Measurements from ENCODE around the gene PPM1L.

Gene PPM1L

GRCh38 chr3:161073181-161073580 is 317.1 kb downstream of the PPM1L start:
- H3K4me3 ChIP-seq (ENCODE audit: low read length) = no peak overlapping the region
- H4K20me1 ChIP-seq (ENCODE audit: insufficient read depth, low read length) = no peaks in the 10 kb centered on the region
- DNase-seq = no peak
- no peaks in the 10 kb centered on the region for H3K36me3 ChIP-seq (replicated peaks; ENCODE audit: insufficient read depth, low read length)
- no peak overlapping the region for H3K27ac ChIP-seq (ENCODE audit: low read length)
- no peaks in the 10 kb centered on the region for H3F3A ChIP-seq (ENCODE audit: insufficient read depth, low read length)
- no peak overlapping the region for H2AFZ ChIP-seq (ENCODE audit: low read length)
- H3K4me1 ChIP-seq (ENCODE audit: low read length) = peaks cover 9% of the 10 kb centered on the region
- no peaks in the 10 kb centered on the region for H3K27me3 ChIP-seq (replicated peaks; ENCODE audit: insufficient read depth, low read length)
- no peak overlapping the region for H3K4me2 ChIP-seq (ENCODE audit: low read depth, low read length)
- H3K79me2 ChIP-seq (ENCODE audit: low read length) = no peaks in the 10 kb centered on the region
- H3K9ac ChIP-seq (ENCODE audit: low read length) = no peak overlapping the region
- no peak for TF ChIP-seq EZH2 (optimal IDR thresholded peaks at IDR 0.05; ENCODE audit: low read depth, low read length)
- TF ChIP-seq EZH2phosphoT487 (IDR thresholded peaks at IDR 0.05; ENCODE audit: low read length) = no peak
- no peak for TF ChIP-seq CTCF (IDR thresholded peaks at IDR 0.05; ENCODE audit: low read length)
- H3K9me3 ChIP-seq (replicated peaks; ENCODE audit: insufficient read depth, low read length) = no peaks in the 10 kb centered on the region
- H3K9me2 ChIP-seq (replicated peaks; ENCODE audit: insufficient read depth, low read length) = no peaks in the 10 kb centered on the region

GRCh38 chr3:161081633-161082032 is 325.6 kb downstream of the PPM1L start:
- H3K9me3 ChIP-seq (replicated peaks; ENCODE audit: insufficient read depth, low read length) = no peaks in the 10 kb centered on the region
- no peaks in the 10 kb centered on the region for H3K27me3 ChIP-seq (replicated peaks; ENCODE audit: insufficient read depth, low read length)
- H3K4me1 ChIP-seq (ENCODE audit: low read length) = peaks cover 6% of the 10 kb centered on the region; the same call in 1 of the 2 replicates
- TF ChIP-seq CTCF (IDR thresholded peaks at IDR 0.05; ENCODE audit: low read length) (no peak), EZH2 (optimal IDR thresholded peaks at IDR 0.05; ENCODE audit: low read depth, low read length) (no peak), EZH2phosphoT487 (IDR thresholded peaks at IDR 0.05; ENCODE audit: low read length) (no peak)
- peak overlapping the region; percentile 7; the same call in 1 of the 2 replicates for H2AFZ ChIP-seq (ENCODE audit: low read length)
- H3K9ac ChIP-seq (ENCODE audit: low read length) = no peak overlapping the region
- no peaks in the 10 kb centered on the region for H3K9me2 ChIP-seq (replicated peaks; ENCODE audit: insufficient read depth, low read length)
- H3K27ac ChIP-seq (ENCODE audit: low read length) = no peak overlapping the region
- no peaks in the 10 kb centered on the region for H4K20me1 ChIP-seq (ENCODE audit: insufficient read depth, low read length)
- peak; percentile 34 for DNase-seq
- H3K36me3 ChIP-seq (replicated peaks; ENCODE audit: insufficient read depth, low read length) = no peaks in the 10 kb centered on the region
- peak overlapping the region; percentile 21; the same call in 1 of the 2 replicates for H3K4me2 ChIP-seq (ENCODE audit: low read depth, low read length)
- H3F3A ChIP-seq (ENCODE audit: insufficient read depth, low read length) = no peaks in the 10 kb centered on the region
- H3K4me3 ChIP-seq (ENCODE audit: low read length) = no peak overlapping the region
- H3K79me2 ChIP-seq (ENCODE audit: low read length) = no peaks in the 10 kb centered on the region

- Histone ChIP-seq H2AFZ (ENCODE audit: low read length) (peak overlapping the region; percentile 7; the same call in 1 of the 2 replicates), H3K79me2 (ENCODE audit: low read length) (no peaks in the 10 kb centered on the region), H3K4me1 (ENCODE audit: low read length) (peaks cover 6% of the 10 kb centered on the region; the same call in 1 of the 2 replicates), H3K9me2 (replicated peaks; ENCODE audit: insufficient read depth, low read length) (no peaks in the 10 kb centered on the region), H3F3A (ENCODE audit: insufficient read depth, low read length) (no peaks in the 10 kb centered on the region), H3K4me2 (ENCODE audit: low read depth, low read length) (peak overlapping the region; percentile 21; the same call in 1 of the 2 replicates), H3K9ac (ENCODE audit: low read length) (no peak overlapping the region), H3K9me3 (replicated peaks; ENCODE audit: insufficient read depth, low read length) (no peaks in the 10 kb centered on the region), H3K27me3 (replicated peaks; ENCODE audit: insufficient read depth, low read length) (no peaks in the 10 kb centered on the region), H3K36me3 (replicated peaks; ENCODE audit: insufficient read depth, low read length) (no peaks in the 10 kb centered on the region), H3K4me3 (ENCODE audit: low read length) (no peak overlapping the region), H4K20me1 (ENCODE audit: insufficient read depth, low read length) (no peaks in the 10 kb centered on the region), H3K27ac (ENCODE audit: low read length) (no peak overlapping the region)
- no peak for TF ChIP-seq CTCF (IDR thresholded peaks at IDR 0.05; ENCODE audit: low read length)
- no peak for TF ChIP-seq EZH2phosphoT487 (IDR thresholded peaks at IDR 0.05; ENCODE audit: low read length)
- no peak for TF ChIP-seq EZH2 (optimal IDR thresholded peaks at IDR 0.05; ENCODE audit: low read depth, low read length)
- DNase-seq = no peak
Observed at GRCh38 chr3:161082063-161082462, 326.0 kb downstream of the PPM1L start.
